HG03342 (cell line): Measurements from ENCODE around the gene MON1A.
"Not testable (repeated sequence)": the region's sequence is repeated elsewhere in the genome, so short reads cannot be mapped to it uniquely, and the experiment has no call there.

Source experiments
- ATAC-seq: cut with Tn5 transposase; IDR thresholded peaks from one replicate; pipeline ENCODE4 v1.9.1; 2021; ENCODE audit warnings: mild to moderate bottlenecking, moderate library complexity; ENCODE audit not compliant: unreplicated experiment

MON1A gene

DNA sequence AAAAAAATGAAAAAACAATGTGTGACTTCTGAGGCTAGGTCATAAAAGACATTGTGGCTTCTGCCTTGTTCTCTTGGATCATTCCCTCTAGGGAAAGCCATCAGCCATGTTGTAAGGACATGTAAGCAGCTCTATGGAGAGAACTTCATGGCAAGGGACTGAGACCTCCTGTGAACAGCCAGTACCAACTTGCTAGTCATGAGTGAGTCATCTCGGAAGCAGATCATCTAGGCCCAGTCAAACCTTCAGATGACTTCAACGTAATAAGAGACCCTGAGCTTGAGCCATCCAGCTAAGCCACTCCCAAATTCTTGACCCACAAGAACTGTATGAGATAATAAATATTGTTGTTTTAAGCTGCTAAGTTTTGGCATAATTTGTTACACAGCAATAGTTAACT, 4.9 kb downstream of the MON1A start:
- no peak for ATAC-seq

DNA sequence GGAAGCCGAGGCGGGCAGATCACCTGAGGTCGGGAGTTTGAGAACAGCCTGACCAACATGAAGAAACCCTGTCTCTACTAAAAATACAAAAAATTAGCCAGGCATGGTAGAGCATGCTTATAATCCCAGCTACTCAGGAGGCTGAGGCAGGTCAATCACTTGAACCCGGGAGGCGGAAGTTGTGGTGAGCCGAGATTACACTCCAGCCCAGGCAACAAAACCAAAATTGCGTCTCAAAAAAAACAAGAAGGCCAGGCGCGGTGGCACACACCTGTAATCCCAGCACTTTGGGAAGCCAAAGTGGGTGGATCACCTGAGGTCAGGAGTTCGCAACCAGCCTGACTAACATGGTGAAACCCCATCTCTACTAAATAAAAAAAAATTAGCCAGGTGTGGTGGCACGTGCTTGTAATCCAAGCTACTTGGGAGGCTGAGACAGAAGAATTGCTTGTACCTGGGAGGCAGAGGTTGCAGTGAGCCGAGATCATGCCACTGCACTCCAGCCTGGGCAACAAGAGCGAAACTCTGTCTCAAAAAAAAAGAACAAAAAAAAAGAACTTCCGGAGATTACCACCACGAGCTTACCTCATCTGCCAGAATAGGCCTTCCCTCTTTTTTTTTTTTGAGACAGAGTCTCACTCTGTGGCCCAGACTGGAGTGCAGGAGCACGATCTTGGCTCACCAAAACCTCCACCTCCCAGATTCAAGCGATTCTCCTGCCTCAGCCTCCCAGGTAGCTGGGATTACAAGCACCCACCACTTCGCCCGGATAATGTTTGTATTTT, 11.6 kb downstream of the MON1A start:
- not testable (repeated sequence) for ATAC-seq

DNA sequence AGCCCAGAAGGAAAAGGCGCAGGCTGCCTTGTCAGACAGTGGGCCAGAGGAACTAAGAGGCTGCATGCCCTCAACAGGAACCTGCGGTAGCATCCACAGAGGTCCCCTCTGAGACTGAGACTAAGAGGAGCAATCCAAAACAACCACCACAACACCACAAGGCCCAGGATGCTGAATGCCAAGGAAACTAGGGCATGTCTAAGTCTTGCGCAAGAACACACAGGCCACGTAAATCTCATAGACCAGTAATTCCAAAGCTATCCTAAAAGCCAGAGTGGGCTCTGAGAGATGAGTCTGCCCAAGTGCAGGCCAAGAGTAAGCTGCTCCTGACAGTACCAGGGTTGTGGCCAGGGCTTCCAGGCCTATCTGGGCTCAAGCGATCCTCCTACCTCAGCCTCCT, 12.9 kb downstream of the MON1A start:
- ATAC-seq, result no peak

DNA sequence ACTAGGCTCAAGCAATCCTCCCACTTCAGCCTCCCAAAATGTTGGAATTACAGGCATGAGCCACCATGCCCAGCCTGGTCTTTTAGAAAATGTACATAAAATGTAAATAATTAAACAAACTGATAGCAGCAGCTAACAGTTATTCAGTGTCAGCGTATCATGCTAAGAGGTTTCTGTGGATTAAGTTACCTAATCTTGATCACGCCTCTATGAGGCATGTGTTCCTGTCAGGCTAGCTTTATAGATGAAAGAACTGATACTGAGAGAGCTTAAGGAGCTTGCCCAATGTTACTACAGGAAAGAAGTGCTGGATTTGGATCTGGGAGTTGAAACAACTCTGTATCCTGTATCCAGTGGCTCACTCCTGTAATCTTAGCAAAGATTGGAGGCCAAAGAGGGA, 14.7 kb downstream of the MON1A start:
- no peak for ATAC-seq

DNA sequence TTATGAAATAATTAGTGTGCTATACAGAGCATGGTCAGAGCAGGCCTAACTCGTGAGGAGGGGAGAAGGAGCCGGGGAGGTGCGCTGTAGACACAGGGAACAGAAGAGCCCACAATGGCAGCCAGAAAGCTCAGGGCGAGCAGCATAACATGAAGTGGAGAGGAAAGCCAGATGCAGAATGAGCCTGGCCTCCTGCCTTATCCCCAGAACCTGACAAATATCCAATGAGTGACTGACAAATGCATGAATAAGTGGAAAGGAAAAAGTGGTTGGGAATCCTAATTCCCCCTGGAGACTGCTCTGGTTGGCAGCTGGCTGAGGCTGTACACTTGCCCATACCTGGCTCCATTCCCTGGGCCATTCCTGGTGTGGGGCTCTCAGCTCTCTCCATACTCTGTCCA, 16.7 kb downstream of the MON1A start:
- no peak for ATAC-seq

DNA sequence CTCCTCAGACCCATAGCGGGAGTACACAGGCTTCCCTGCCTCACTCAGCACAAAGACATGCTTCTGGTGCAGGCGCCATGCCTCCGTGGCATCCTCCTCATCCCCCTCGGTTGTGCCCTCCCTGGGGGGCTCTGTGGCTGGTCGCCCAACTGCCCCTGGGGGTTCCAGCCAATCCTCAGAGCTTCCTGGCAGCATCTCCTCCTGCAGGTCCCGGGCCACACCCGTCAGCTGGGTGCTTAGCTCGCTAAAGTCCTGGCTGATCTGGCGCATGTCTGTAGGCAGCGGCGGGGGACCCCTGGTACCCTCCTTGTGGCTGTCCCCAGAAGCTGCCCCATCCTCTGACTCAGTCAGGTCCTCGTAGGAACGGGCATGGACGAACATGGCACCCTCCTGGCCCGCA, 18.0 kb downstream of the MON1A start:
- no peak for ATAC-seq

DNA sequence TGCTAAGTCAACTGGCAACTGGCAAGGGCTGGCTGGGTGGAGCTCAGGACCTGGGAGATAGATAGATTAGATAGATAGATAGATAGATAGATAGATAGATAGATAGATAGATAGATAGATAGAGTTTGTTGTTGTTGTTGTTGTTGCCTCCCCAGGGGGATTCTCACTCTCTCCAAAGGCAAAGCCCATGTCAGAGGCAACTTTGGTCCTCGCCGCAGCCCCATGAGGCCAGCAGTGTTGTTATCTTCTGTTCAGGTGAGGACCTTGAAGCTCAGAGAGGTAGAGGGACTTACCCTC, 18.5 kb downstream of the MON1A start:
- ATAC-seq, result no peak

DNA sequence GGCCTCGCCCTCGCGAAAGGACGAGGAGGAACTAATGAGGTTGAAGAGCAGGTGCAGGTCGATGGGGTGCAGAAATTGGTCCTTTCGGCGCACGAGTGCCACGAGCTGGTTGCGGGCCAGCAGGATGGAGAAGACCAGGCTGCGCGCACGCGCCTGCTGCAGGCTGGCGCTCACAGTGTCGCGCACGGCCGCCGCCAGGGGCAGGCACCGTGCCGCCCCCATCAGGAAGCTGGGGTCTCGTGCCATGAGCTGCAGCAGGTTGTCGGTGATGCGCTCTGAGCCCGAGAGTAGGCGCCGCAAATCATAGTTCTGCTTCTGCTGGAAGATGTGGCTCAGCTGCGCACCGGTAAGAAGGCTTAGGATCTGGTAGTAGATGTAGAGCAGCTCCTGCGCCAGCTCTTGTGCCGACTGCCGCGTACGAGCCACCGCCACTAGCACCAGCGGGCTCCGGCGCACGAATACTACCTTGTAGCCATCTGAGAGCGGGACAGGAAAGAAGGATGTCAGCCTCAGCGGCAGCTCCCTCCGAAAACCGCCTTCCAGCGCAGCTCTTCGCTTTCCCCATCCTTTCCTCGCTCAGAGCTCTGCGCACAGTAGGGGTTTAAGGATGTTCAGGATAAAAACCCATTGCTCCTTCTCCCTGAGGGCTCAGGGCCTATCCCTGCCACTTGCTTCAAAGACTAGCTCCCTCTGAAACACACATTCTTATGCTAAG, 19.0 kb downstream of the MON1A start:
- no peak for ATAC-seq

DNA sequence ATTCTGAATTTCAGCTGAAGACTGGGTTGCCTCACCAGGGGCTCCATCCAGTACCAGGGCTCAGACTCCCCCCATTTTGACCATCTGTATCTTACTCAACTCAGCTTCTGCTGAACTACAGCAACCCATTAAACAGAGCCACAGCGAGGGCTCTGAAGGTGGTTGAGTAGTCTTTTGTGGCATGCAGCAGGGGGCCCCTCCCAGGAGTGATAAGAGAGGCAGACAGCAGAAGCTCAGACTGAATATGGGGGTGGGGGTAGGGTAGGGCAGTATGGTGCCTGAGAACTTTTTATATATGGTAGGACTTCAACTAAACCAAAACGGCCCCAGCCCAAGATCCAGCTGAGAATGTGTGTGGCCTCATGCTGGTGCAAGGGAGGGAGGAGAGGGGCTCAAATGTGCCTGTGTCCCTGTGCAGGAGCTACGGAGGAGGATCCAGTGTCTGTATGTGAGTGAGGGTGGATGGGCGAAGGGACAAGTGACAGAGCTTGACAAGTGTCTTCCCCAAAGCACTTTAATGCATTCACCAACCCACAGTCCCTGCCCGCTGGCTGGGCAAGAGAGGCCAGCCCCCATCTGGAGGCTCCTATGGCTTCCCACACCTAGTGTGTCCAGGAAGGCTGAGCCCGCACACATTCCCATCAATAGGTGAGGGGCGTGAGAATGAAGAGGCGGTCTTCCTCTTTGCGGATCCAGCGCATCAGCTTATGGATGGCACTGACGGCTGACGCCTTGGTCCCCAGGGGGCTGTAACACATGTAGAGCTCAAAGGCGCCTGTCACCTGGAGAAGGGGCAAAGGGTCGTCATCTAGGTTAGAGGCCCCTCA, 21.0 kb downstream of the MON1A start:
- no peak for ATAC-seq

DNA sequence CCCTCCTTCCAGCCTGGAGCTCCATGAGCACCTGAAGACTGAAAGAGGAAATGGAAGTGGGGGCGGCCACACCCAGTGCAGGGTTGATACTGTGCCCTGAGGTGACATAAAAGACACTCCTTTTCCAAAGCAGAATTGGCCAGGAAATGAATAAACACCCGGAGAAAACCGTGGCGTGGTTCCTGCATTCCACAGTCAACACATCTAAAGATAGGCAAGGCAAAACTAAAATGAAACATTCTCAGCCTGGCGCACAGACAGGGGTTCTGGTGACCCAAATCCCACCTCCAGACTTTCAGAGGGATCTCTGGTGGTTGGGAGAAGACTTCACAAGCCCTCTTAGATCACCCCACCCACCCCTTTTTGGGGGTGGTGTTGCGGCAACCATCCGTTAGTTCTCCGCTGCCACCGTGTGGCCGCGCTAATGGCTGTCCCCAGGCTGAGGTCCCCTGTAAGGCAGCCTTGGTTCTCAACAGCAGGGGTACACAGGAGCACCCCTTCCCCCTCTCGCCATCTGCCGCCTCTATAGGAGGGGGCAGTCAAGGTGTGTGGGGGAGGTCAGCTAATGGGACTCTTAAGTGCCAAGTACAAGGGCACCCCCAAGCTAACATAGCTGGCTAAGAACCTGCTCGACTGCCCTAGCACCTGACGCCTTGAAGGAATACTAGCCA, 23.4 kb downstream of the MON1A start:
- ATAC-seq, result no peak

DNA sequence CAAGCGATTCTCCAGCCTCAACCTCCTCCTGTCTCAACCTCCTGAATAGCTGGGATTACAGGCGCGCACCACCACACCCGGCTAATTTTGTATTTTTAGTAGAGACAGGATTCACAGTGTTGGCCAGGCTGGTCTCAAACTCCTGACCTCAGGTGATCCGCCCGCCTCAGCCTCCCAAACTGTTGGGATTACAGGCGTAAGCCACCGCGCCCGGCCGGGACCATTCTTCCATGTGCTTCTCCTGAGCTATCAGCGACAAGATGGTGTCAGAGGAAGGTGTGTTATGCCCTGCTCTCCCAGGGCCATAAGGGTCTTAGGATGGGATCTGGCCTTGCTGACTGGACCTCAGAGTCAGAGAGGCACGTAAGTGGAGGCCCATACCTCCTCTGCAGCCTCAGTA, 25.2 kb downstream of the MON1A start:
- not testable (repeated sequence) for ATAC-seq

DNA sequence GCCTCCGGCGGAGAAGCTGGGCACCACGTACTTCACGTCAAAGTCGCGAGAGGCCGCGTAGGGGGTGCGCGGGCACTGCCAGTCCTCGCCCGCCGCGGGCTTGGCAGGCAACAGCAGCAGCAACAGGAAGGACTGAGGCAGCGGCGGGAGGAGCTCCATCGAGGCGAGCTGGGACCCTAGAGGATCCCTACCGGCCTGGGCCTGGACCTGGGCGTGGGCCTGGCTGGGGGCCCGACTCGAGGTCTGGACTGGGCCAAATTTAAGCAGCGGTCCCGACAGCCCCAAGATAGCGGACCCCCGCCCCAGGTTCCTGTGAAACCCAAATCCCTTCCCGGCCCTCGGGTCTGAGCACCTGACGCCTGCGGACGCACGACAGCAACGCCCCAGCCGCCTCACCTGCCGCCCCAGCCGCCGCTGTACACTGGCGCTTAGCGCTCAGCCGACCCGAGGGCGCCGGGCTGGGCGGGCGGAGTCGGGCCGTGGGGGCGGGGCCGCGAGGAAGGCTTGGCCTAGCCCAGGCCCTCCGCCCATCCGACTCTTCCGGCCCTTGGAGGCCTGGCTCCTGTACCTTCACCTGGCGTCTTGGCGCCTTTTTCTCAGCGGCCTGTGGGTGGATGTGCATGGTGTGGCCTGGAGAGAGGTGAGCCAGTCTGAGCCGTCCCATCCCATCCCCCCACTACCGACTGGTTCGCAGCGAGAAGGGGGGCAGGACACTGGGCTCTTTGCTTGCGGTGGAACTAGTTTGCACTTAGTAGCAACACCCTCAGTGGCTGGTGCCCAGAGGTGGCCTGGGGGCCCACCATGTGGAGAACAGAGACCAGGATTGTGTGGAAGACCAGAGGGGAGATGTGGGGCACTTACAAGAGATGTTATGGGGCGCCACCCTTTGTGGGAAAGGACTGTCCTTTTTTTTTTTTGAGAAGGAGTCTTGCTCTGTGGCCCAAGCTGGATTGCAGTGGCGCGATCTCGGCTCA, 25.9 kb downstream of the MON1A start, which contains the start of gene MST1R:
Gene MST1R, minus strand, starts transcription at position 423 of the 974 bp plus-strand sequence. Its CDS starts 264 bp downstream, at position 159.
- ATAC-seq, result peak; percentile 70

DNA sequence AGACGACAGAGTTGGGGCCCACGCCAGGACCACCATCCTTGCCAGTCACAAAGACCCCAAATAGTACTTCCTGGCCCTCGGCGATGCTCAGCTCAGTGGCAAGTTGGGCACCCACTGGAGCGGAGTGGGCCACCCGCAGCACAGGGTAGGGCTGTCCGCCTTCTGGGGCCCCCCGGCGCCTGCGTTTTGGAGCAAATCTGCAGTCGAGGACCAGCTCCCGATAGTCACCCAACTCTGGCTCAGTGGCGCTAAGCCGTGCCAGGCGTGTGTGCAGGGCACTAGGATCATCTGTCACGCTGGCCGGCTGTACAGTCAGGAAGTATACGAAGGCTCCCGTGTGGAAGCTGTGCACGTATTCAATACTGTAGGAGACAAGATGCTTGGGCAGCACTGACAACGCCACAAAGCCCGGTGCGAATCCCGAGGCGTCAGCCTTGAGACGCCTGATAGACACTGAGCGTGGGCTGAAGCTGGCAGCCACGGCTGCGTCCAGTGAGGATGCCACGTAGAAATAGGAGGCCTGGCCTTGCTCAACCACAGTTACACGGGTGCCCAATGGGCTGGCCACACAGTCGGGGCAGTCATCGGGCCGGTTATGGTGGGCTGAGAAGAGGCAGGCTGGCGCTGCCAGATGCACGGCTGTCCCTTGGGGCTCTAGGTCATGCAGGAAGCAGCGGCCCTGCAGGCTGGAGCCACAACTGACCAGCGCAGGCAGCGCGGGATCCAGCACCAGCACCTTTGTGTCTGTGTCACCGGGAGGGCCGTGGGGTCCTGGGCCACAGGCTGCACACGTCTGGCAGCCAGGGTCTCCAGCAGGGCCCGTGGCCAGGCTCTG, 26.9 kb downstream of the MON1A start:
- ATAC-seq, result no peak

DNA sequence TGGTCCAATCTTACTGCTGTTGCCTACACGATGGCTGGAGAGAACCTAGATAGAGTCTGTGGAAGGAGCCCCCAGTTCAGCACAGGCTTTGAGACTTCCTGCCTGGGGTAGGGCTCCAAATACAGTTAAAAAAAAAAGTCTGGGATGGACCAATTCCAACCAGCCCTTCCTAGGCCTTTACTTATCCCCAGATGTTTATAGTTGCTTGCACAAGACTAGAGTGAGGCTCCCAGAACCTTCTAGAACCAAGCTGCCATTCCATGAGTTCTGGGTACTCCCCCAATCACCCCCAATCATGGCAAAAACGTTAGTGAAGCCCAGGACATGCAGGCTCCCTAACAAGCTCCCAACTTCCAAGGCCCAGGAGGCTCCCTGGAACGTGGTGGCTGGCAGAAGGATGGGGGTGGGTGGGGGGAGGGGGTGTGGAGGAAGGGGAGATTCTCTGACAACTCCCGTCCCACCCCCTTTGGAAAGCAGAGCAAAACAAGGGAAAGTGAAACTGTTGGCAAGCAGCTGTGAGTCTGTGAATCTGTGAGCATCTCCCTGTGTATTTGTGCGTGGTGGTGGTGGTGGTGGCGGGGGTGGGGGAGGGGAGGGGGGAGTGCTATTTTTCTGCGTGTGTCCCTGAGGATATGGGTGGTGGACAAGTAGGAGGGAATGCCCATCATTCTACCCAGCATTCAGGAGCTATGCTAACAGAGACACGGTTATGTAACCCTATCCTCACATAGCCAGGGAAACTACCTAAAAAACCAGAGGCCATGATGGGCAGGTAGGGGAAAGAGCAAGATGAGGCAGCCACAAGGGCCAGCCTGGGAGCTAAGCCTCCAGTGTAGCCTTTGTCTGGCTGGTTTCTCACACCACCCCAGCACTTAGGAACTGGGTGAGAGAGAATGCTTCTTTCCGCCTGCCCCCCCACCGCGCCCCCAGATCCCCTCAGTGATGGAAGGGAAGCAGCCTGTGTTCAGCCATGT, 28.0 kb downstream of the MON1A start:
- no peak for ATAC-seq

DNA sequence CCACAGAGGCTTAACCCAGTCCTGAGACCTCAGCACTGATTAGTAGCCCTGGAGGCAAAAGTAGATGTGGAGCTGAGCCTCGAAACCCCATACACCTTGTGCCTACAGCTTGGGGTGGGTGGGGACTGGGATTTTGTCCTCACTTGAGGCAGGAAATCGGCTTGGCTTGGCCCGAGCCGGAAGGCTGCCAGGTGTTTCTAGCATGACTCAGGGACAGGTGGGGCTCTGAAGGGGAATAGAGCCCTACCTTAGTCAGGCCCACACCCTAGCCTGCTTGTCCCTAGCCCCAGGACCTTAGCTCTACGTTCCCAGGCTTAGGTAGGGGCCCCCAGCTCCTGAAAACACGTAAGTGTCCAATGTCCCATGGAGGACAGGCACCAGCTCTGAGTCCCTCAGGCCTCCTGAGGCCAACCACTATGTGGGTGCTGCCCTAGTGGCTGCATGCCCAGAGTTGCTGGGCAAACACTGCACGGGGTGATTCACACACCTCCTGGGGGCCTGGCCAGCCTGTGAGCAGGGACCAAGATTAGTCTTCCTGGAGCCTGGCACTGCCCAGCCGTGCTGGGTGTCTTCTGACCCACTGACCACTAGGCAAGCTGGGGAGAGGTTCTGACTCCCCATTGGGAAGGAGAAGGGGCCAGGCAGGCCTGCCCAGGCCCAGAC, 29.0 kb downstream of the MON1A start:
- no peak for ATAC-seq

DNA sequence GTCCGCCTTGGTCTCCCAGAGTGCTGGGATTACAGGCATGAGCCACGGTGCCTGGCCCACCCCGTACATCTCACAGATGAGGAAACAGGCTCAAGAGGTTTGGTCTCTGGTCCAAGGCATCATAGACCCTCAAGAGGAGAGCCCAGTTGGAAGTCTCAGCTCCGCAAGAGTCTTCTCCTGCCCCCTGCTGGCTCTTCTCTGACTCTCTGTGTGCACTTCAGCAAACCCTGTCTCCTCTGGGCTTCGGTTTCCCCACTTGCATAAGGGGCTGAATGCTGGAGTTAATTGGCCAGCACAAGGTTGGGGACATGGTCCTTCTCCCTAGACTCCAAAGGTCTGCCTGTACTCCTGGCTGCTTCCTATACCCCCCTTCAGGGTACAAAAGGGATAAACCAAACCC, 29.8 kb downstream of the MON1A start:
- no peak for ATAC-seq

DNA sequence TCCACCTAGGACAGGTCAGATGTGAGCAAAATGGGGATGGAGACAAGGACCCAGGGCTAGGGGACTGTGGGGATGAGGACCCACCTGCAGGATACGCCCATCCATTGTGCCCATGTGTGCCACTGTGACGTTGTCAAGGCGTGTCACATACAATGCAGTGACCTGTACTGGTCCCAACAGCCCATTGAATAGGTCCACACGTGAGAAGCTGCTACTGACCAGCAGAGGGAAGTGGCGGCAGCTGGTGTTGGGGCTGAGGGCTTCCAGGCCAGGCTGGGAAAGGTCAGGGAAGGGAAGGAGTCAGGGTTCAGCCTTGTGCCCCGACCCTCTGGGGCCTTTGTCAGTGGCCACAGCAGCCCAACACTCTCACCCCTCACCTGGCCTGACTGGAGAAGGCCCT, 30.6 kb downstream of the MON1A start:
- ATAC-seq, result no peak
